GM19238 (cell line): Measurements from ENCODE around the gene OR5AU1.
"Not testable (repeated sequence)": the region's sequence is repeated elsewhere in the genome, so short reads cannot be mapped to it uniquely, and the experiment has no call there.

ENCODE experiments used
- DNase-seq: peaks from one replicate; pipeline ENCODE4 v3.0.0; 2011; ENCODE audit warnings: low spot score; ENCODE audit not compliant: insufficient read length

Gene OR5AU1

DNA sequence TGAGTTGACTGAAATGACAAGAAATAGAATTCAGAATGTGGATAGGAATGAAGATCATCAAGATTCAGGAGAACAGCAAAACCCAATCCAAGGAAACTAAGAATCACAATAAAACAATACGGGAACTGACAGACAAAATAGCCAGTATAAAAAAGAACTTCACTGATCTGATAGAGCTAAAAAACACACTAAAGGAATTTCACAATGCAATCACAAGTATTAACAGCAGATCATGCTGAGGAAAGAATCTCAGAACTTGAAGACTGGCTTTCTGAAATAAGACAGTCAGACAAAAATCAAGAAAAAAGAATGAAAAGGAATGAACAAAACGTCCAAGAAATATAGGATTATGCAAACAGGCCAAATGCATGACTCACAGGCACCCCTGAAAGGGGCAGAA is 15.3 kb upstream of the OR5AU1 start:
- no peak for DNase-seq

GRCh38 chr14:21169573-21169972 is 13.7 kb upstream of the OR5AU1 start:
- DNase-seq = no peak

DNA sequence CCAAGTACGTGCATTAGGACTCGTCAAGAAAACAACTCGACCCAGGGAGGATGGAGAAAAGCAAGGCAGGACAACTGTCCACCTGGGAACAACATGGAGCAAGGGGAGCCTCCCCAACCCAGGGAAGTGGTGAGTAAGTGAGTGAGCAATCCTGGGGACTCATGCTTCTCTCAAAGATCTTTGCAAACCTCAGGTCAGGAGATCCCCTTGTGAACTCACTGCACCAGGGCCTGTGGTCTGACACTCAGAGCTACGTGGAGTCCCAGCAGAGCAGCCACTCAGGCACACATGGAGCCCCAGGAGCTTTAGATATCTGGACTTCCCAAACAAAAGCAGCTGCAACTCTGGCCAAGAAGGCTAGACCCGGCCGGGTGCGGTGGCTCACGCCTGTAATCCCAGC is 12.2 kb upstream of the OR5AU1 start:
- no peak for DNase-seq

DNA sequence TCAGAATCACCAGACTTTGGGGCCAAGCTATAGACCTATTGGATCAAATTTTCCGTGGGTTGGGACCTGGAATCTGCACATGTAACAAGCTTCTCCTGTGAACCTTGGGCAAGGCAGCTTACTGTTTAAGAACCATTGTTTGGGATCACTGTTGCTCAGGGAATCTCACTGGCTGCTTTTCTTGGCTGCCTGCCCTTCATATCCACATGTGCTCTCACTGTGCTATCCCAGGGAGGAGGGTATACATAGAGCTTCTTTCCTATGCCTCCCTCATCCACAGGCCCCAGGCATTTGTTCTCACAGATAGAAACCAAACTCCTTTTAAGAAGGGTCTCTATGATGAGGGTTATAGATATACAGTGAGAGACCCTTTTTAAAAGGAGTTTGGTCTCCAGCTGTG is 9.8 kb upstream of the OR5AU1 start:
- not testable (repeated sequence) for DNase-seq

DNA sequence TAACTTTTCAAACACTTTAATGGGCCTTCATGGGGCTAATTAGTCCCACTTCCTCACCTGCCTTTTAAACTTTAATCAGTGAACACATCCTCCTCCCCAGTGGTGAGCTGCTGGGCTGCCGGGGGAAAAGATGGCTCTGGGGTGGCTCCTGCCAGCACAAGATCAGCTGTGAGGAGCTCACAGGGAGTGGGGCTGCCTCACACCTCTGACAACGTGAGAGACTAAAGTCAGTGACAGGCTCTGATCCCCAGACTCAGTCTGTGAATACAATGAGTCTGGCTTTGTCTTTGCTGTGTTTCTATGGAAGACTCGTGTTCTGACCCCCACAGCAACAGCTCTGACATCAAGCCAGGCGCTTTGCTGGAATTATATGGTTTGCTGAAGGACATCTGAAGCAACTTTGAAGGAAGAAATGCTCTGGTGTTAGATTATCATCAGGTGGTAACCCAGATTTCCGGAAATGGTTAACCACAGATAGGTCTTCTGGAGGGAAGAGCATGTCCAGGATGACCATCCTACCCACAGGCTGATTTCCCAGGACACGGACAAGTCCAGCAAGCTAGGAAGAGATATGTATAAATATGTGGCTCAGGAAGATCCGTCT is 9.2 kb upstream of the OR5AU1 start:
- not testable (repeated sequence) for DNase-seq

DNA sequence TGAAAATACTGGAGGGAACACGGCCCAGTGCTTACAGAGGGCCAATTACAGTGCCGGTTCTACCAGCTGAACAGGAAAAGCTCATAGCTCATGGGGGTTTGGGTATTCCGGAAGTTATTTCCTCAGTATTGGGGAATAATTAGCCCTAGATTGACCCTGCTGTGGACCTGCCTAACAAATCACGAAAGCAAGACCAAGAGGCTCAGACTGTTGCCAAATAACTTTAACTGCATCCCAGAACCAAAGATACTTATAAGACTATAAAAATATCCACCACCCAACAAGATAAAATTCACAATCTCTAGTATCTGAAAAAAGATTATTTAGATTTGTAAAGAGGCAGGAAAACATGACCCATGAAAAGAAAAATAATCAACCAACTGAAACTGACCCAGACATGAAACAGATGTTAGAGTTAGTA is 8.0 kb upstream of the OR5AU1 start:
- DNase-seq = no peak

DNA sequence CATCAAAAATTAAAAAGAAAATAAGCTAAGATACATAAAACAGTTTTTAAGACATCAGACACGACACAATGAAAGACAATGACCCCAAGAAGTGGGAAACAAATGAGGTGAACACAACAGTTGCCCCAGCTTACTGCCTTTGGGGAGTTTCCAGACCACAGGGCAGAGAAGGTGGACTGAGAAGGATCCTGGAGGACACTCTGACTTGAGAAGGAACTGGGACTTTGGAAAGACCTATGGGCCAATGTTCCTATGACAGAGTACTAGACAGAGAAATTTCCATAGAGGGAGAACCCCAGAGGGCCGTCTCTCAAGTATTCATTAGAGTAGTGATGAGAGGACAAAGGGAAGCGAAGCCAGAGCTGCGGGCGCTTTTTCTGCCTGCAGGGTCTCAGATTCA is 6.2 kb upstream of the OR5AU1 start:
- DNase-seq = no peak

- DNase-seq = no peak
Observed at GRCh38 chr14:21160061-21160610, 4.3 kb upstream of the OR5AU1 start.

DNA sequence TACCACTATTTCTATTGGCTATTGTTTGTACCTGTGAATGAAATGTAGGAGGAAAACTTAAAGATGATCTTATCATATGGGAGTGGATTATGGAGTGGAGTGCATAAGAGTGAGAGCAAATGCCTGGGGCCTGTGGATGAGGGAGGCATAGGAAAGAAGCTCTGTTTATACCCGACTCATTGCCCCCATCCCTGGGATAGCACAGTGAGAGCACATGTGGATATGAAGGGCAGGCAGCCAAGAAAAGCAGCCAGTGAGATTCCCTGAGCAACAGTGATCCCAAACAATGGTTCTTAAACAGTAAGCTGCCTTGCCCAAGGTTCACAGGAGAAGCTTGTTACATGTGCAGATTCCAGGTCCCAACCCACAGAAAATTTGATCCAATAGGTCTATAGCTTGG is 2.3 kb upstream of the OR5AU1 start:
- DNase-seq = not testable (repeated sequence)

DNA sequence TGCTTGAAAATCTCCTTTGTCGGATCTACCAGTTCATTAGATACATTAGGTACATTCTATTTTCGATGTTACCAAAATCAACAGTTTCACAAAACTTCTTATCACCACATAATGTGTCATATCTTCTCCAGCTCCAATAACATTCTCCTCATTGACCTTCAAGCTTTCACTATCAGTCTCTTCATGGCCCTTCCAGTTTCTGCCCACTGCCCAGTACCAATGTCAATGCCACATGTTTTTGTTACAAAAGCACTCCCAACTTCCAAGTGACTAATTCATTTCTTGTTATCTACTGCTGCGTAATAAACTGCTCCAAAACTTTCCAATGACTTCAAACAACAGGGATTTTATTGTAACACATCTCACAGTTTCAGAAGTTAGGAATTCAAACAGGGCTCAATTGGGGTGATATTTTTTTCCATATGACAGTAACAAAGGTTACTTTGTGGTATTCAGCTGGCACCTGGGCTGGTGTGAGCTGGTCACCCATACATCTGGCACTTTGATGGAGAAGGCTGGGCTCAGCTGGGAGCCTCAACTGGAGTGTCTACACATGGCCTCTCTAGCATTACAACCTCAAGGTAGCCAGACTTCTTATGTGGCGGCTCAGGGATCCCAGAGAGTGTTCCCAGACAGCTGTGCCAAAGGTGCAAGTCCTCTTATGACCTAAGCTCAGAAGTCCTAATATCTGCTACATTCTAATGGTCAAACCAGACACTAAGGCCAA is 6.1 kb downstream of the OR5AU1 start:
- DNase-seq = no peak

- DNase-seq = no peak
Observed at GRCh38 chr14:21145437-21145836, 10.4 kb downstream of the OR5AU1 start.

GRCh38 chr14:21142357-21142756 is 13.5 kb downstream of the OR5AU1 start:
- DNase-seq = no peak

DNA sequence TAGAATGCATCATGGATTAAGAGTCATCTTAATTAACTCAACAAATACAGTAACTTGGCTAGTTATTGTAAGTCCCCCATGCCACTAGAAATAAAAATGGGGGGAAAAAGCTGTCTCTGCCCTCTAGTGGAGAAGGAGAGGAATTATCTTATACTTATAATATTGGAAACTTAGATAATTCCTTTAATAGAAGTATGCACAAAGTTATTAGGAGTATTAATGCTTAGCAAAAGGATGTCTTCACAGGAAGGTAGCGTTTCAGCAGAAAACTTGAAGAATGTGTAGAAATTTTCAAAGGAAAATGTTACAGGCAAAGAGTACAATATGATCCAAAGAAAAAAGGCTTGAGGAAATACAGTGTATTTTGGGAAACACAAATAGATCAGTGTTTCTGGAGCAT is 19.8 kb downstream of the OR5AU1 start:
- peak; percentile 12 for DNase-seq

- DNase-seq = no peak
Observed at GRCh38 chr14:21133901-21134300, 22.0 kb downstream of the OR5AU1 start.

DNA sequence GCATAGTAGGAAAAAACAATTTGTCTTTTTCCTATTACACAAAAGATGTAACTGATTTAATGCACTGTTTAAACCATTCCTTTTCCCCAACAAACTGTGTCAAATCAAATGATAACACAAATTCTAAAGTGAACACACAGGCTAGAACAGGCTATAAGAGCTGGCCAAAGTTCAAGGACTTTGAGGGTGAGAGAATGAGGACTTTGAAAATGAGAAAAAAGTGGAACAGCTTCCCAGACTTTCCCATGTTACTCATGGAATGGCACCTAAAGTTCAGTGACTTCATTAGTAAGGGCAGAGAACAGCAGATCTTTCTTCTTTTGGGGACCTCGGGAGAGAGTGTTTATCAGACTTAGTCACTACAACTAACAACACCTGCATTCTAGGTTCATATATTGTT is 32.4 kb downstream of the OR5AU1 start:
- no peak for DNase-seq

GRCh38 chr14:21121122-21121521 is 34.7 kb downstream of the OR5AU1 start:
- no peak for DNase-seq

- DNase-seq = no peak
Observed at GRCh38 chr14:21120686-21121085, 35.2 kb downstream of the OR5AU1 start.

DNA sequence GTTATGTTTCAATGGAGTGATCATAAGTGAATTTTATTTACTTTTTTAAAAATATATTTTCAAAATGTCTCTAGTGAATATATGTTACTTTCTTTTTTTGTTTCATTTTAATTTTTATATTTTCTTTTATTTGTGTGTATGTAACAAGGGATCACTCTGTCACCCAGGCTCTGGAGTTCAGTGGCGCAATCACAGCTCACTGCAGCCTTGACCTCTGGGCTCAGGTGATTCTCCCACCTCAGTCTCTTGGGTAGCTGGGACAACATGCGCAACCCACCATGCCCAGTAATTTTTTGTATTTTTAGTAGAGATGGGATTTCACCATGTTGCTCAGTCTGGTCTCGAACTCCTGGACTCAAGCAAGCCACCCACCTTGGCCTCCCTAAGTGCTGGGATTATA is 36.9 kb downstream of the OR5AU1 start:
- DNase-seq = no peak

DNA sequence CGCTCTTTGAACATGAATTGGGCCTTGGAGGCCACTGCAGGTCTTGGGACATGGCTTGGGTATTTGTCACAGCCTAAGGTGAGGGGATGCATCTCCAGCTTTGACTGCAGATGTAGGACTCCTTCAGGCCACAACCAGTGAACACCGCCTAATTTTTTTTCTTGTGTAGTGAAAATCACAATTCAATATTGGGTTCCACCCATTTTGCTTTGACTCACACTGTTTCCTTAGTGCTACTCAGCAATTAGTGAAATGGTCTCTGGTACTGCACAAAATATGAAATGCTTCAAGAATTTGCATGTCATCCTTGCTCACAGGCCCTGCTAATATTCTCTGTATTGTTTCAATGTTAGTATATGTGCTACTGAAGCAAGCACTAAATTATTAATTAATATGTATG is 42.5 kb downstream of the OR5AU1 start:
- no peak for DNase-seq

- DNase-seq = no peak
Observed at GRCh38 chr14:21112255-21112654, 43.6 kb downstream of the OR5AU1 start.

GRCh38 chr14:21109377-21110138 is 46.3 kb downstream of the OR5AU1 start:
- DNase-seq = no peak

GRCh38 chr14:21108791-21109190 is 47.1 kb downstream of the OR5AU1 start:
- no peak for DNase-seq
